GM12872 (cell line): ENCODE results near the gene SUSD5.

ENCODE experiments used
- TF ChIP-seq, protein P1 (sequence below): IDR thresholded peaks from 3 replicates; pipeline ENCODE4 v1.5.1; 2011; ENCODE audit warnings: low read depth, mild to moderate bottlenecking, low read length, moderate library complexity; ENCODE audit not compliant: insufficient read depth

SUSD5 gene

DNA sequence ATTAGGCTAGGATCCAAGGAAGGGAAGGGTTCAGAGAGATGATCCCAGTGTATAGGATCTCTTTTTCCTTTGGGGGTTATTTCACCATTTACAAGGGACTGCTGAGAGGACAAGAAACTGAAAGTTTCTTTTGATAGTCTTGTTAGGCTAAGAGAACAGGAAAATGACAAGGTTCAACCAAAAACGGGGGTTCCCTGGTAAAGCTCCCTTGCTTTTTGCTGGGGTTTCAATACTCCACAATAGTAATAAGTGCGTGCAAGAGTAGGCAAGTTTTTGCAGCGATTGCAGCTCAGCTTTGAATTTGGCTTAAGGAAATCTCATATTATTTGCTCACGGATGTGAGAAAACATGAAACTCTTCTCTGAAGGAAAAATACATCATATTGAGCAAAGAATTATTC lies 18.8 kb upstream of the SUSD5 start:
- TF ChIP-seq, protein P1, sequence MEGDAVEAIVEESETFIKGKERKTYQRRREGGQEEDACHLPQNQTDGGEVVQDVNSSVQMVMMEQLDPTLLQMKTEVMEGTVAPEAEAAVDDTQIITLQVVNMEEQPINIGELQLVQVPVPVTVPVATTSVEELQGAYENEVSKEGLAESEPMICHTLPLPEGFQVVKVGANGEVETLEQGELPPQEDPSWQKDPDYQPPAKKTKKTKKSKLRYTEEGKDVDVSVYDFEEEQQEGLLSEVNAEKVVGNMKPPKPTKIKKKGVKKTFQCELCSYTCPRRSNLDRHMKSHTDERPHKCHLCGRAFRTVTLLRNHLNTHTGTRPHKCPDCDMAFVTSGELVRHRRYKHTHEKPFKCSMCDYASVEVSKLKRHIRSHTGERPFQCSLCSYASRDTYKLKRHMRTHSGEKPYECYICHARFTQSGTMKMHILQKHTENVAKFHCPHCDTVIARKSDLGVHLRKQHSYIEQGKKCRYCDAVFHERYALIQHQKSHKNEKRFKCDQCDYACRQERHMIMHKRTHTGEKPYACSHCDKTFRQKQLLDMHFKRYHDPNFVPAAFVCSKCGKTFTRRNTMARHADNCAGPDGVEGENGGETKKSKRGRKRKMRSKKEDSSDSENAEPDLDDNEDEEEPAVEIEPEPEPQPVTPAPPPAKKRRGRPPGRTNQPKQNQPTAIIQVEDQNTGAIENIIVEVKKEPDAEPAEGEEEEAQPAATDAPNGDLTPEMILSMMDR, result no peak

DNA sequence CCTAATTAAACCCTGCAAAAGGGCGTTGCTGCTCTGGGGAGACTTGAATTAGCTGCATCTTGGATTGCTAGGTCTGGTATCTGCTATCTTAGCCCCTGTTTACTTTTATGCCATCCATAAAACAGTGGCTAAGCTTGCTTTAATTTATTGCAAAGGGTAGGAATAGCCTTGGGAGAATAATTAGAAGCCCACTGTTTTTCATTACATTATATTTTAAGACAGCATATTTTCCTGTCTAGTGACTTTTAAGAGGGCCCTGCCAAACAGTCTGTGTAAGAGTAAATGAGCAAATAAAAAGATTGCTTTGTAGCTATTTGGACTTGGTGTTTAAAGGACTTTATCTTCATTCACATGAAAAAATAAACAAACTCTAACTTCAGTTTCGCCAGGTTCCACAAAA lies 17.4 kb upstream of the SUSD5 start:
- TF ChIP-seq, protein P1, result no peak

DNA sequence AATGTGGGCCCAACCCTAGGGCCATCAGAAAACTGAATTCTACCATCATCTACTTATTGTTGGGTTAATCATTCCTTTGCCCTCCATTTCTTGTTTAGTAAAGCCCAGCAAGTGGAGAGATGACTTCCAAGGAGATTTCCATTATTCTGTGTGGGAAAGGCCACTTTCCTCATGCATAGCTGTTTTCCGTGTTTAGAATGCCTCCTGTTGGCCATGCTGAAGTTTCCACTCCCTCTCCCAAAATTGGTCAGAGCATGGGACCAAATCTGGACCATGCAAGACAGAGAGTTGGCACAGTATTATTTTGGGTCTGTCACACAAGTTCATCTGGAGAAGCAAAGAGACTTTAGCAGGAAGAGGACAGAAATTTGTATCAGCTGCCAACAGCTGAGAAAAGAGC lies 15.3 kb upstream of the SUSD5 start:
- TF ChIP-seq, protein P1, result no peak

DNA sequence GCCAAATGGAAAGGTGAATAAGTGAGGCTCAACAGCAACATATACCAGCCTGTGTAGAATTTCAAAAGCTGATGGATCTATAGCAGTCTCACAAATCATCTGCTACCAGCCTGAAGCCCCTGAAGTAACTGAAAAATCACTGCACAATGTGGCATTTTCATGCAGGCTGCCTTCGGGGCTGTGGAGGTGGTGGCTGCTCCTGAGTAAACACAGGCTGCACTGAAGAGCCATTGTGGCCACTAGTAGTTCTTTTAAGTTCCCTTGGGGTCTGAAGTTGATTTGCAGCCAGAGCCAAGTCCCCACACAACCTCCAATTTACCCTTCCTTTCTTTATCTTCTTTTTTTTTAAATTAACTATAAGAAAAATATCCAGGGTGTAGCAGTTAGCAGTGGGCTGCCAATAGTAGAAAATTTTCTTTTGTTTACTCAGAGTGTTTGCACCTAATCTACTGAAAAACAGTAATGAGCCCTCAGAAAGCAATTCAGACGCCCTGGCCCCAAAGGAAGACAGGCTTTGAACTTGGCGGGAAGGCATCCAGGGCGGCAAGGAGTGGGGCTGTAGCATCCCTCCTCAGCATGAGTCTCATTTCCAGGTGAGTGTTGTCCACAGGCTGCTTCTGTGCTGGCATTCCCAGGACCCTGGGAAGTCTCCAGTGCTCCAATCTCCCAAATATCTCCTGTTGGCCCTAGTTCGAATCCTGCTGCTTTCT lies 13.3 kb upstream of the SUSD5 start:
- TF ChIP-seq, protein P1, result no peak

DNA sequence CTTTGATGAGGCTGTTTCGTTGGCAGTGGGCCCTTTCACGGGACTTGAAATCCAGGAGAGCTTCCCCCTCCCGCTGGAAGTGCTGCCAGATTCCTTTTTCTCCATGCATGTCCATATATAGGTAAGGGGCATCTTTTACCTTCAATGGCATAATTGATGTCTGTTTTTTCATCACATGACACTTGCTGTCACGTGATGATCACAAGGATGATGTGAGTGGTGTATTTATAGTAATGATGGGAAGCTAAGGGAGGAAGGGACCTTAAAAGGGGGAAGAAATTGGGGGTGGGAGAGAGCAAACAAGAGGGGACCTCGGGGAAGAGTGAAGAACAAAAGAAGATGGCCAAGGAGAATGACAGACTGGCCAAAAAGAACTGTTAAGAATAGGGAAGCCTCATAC lies 11.3 kb upstream of the SUSD5 start:
- TF ChIP-seq, protein P1, result no peak

DNA sequence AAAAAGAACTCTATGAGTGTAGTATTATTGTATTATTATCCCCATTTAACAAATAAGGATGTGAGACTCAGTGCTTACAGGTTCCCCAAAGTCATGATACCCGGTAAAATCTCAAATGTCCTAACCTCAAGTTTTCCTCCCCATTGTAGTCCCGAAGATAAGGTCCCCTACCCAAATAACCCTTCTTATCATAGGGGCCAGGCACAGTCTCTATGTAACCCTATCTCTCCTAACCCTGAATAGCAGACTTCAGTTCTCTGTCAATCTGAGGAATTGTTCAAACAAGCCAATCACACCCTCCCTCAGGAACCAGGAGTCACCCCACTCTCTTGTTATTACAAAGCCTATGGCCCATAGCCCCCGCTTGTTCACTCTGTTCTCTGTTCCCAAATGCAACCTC lies 10.5 kb upstream of the SUSD5 start:
- TF ChIP-seq, protein P1, result no peak

DNA sequence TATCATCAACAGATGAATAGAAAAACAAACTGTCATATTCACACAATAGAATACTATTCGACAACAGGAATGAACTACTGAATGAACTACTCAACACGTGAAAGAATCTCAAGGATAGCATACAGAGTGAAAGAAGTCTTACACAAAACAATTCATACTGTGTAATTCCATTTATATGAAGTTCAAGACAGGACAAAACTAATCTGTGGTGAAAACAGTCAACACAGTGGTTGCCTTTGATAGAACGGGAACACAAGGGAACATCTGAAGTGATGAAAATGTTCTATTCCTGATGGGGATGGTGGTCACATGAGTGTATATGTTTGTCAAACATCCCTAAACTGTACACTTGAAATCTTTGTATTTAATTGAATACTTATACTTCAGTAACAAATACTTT lies 2.6 kb upstream of the SUSD5 start:
- TF ChIP-seq, protein P1, result no peak
